Activated naive CD8-positive, alpha-beta T cell treated with anti-CD3 and anti-CD28 coated beads, Interleukin-2, amount 10 ng/mL, durations not matched to agents 7 days and 5 days (primary cell): Measurements from ENCODE around the gene FEM1B. TPM values are rescaled to one million over a fixed set of nuclear protein-coding genes. Genes with fewer than 3 reads are reported as not detected.

Experiments used
- total RNA-seq, 2 experiments: library from RNA; stranded (reverse); gene quantifications; one replicate each; pipeline ENCODE4 v1.2.3, GENCODE V29; 2021

The FEM1B gene
- total RNA-seq, 2 experiments from 2014 or later, result 51.9 to 54.0 TPM

Other genes starting within 250 kb of the FEM1B start
- 10 to 100 TPM; 53.8 to 54.3 TPM for gene PIAS1, start 223.4 kb upstream of the FEM1B start, total RNA-seq
- 10 to 100 TPM; 10.3 to 12.2 TPM for gene CALML4, start 72.4 kb upstream of the FEM1B start, total RNA-seq
- 10 to 100 TPM; 38.4 to 42.1 TPM for gene CLN6, start 48.0 kb upstream of the FEM1B start, total RNA-seq
- gene ITGA11, start 154.4 kb downstream of the FEM1B start, total RNA-seq, result under 1 TPM; 0.57 to 0.61 TPM